DMS153 (cell line): Measurements from ENCODE around the gene ZFP62.
"Not testable (repeated sequence)": the region's sequence is repeated elsewhere in the genome, so short reads cannot be mapped to it uniquely, and the experiment has no call there.

Experiments
- DNase-seq: peaks from one replicate; lab custom pipeline; 2025; lab: John Stamatoyannopoulos, UW

The ZFP62 gene

GRCh38 chr5:180860887-180861822 is at the start of gene ZFP62:
Gene ZFP62 (minus strand): TSS chr5:180861276. CDS start chr5:180861219, 57 bp downstream.
- DNase-seq, result peak; percentile 92

DNA sequence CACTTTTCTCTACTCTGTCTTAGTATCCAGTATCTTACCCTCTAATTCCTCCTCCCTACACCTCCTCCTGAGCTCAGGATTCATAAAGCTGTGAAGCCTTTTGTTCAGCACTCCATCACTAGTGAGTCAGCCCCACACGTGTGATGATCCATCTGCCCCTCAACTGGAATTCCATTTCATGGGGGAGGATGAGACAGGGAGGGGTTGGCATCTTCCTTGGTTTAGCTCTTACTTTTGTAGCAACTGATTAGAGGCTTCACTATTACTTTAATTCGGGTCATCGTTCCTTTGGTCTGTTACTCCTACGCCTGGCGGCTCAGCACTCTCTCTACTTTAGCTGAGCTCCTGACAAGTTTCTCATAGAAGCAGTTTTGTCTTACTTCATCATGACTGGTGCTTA is 49.7 kb upstream of the ZFP62 start:
- no peak for DNase-seq

- no peak for DNase-seq
These were observed 49.1 kb upstream of the ZFP62 start for GRCh38 chr5:180910182-180910581.

DNA sequence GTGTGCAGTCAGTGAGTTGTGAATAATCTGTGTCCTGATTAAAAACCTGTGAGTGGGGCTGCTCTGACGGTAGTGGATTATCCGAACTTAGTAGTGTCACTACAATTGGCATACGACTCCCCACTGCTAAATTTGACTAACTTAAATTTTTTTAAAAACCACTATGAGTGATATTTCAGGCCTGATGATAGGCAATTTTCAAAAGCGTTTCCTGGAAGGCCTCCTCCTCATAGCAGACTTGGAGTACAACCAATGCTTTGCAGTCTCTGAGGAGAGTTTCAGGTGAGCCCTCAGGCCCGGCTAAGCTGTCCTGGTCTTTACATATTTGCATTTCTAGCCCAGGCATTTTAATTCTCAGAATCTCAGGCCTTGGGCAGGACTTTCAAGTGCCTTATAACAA is 48.7 kb upstream of the ZFP62 start:
- DNase-seq, result no peak

DNA sequence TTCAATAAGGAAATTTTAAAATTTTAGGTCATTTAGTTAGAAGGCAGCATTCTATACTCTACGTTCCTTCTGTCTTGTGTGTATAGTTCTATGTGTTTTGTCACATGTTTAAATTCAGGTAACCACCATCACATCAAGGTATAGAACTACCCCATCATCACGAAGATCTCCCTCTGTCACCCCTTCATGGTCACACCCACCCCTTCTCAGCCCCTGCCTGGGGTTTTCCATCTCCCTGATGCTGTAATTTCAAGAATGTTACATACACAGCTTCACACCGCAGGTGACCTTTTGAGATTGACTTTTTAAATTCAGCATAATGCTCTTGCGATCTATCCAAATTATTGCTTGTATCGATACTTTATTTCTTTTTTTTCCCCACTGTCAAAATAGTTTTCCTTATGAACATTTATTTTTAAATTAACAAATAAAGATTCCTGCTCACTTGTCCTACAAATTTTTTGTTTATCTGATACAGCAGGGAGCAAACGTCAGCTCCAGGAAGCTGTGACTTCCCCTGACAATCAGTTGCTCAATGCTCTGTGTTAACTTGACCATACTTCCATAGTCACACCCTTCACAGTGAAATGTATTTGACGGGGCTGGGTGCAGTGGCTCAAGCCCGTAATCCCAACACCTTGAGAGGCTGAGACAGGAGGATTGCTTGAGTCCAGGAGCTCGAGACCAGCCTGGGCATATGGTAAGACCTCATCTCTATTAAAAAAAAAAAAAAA is 48.1 kb upstream of the ZFP62 start:
- no peak for DNase-seq

GRCh38 chr5:180908400-180908799 is 47.3 kb upstream of the ZFP62 start:
- DNase-seq, result no peak

- no peak for DNase-seq
These were observed 40.4 kb upstream of the ZFP62 start for GRCh38 chr5:180901319-180902009.

DNA sequence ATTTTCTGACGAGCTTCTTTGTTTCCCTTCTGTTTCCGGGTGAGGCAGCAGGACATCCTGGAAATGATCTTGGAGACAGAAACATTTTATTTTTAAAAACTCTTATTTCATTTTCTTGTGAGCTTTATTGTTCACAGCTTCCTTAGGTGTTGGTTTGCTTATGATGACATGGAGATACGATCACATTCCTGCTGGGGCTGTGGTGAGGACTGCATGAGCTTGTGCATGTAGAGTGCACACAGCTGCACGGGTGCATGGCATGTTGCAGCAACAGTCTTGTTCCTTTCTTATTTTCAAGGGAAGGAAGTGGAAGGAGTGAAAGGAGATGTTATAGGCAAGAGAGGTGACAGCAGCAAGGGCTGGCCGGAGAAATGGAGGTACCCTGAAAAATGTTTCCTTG is 39.1 kb upstream of the ZFP62 start:
- no peak for DNase-seq

DNA sequence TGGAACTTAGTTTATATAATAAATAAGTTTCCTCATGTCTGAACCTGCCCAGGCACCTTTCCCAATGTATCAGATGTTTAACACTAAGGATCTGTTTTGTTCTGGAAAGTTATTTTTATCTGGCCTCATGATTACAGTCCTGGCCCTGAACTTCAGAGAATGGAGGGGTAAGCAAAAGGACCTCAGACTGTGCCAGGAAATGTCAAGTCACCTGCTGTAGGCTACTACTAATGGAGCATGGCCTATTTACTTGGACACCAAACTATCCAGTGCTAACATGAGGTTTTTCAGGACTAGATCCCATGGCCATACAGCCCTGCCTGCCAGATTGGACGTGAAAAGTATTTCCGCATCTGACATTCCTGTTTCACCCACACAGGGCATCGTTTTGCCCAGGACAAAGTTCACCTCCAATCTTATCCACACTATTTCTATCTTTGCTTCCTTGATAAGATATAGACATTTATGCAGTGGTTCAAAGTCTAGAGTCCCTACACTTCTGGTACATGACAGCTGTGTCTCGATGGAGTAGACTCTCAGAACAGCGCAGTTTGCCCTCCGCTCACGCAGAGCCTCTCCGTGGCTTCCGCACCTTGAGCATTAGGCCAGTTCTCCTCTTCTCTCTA is 37.7 kb upstream of the ZFP62 start, which contains the start of gene BTNL8:
BTNL8 (plus strand) TSS at position 539 of the 626 bp plus-strand sequence. CDS start 152 bp downstream, outside the sequence.
- DNase-seq, result no peak

GRCh38 chr5:180895330-180895729 is 34.3 kb upstream of the ZFP62 start:
- DNase-seq, result not testable (repeated sequence)

- no peak for DNase-seq
These were observed 28.3 kb upstream of the ZFP62 start for GRCh38 chr5:180889381-180889780.

- DNase-seq, result peak; percentile 35
These were observed 24.9 kb upstream of the ZFP62 start for GRCh38 chr5:180885845-180886529.

GRCh38 chr5:180875860-180876426 is 14.9 kb upstream of the ZFP62 start:
- no peak for DNase-seq

- no peak for DNase-seq
These were observed 13.9 kb upstream of the ZFP62 start for GRCh38 chr5:180874804-180875582.

DNA sequence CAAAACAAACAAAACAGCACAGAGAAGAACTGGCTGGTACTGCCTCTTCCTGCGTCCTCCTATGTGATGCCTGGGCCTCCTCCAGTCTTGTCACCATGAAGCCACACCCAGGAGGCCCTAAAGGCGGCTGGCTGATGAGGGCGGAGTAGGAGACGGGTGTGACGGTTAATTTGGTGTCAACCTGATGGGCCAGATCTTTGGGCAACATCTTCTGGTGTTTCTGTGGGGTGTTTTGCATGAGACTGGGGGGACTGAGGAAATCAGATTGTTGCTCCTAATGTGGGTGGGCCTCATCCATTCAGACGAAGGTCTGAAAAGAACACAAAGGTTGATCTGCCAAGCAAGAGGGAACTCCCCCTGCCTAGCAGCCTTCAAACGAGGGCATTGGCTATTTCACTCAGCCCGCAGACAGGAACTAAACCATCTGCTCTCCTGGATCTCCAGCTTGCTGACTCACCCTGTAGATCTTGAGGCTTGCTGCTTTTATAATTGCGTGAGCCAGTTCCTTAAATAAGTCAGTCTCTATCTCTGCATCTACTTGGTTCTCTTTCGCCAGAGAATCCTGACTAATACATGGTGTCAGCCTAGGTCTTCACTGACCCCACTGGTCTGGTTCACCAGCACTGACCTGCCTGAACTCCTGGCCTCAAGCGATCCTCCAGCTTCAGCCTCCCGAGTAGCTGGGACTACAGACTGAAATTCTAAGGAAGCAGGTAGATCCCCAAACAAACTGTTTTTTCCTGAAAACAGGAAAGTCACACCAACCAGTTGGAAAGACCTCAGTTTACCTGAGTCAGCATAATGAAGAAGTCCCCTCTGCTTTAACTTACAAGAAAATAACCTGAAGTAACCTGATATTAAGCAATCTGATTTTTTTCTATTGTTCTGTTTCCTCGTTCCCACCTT is 12.8 kb upstream of the ZFP62 start:
- no peak for DNase-seq

DNA sequence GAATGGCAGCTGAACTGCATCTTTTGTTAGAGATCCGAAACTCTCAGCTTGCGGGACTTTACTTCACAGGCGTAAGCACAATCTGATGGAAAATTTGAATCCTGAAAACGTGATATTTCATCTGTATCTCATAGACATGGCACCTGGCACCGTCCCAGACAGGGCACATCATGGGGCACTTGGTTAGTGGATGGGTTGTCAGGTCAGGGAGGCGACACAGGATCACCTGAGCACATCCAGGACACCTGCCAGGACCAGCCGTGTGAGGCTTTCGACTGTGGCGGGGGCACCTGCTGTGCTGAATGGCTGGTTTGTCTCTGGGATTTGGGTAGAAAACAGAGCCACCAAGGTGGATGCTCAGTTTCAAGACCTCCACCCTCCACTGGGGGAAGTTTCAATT is 11.3 kb upstream of the ZFP62 start:
- no peak for DNase-seq

DNA sequence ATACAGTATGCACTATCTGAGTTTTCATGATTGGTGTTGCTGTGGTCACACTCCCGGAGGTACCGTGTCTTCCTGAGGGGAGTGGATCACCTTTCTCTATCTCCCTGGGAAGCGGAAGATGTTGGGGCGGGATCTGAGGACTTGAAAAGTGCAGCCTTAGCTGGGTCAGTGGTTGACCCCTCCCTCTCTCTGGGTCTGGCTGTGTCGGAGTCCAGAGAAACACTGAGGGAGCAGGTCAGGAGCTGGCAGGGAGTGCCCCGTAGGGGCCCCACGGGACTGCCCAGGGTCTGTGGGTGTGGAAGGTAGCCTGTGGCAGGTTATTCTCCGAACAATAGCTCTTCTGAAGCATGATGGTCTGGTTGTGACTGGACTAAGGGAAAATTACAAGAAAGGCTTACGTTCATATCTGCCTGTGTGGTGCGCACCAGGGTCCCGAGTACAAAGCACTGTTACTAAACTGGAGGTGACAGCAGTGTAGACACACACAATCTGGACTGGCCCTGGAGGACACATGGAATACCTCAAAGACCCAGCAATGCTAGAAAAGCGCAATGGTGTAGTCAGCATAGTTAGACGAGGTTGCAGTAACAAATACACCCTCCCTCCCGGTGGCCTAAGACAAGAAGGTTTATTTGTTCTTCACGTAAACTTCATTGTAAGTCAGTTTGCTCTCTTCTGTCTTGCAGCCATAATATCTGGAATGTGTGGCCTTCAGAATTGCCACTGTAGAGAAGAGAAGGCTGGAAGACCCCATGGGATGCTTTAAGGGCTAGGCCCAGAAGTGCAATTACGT is 9.4 kb upstream of the ZFP62 start:
- no peak for DNase-seq

GRCh38 chr5:180869587-180869986 is 8.5 kb upstream of the ZFP62 start:
- DNase-seq, result no peak
